Endothelial cell of umbilical vein (primary cell): ENCODE measurements around the gene GBE1. TPM values are rescaled to one million over a fixed set of nuclear protein-coding genes. Genes with fewer than 3 reads are reported as not detected.

Experiments
- BruUV-seq: library from RNA; stranded (reverse); fragments of 400-500 nt; replicated peaks from 2 replicates; lab custom pipeline; 2021; lab: Mats Ljungman, UMichigan
- CTCF ChIA-PET: fragments of 300-600, 350-600 bp; sonication (Branson Sonifier 250); formaldehyde crosslinking; loops from one replicate; lab custom pipeline; 2021; ENCODE audit warnings: antibody characterized with exemption, inconsistent platforms; lab: Charles Lee
- POLR2A ChIA-PET: fragments of 300-600, 350-600 bp; sonication (Branson Sonifier 250); formaldehyde crosslinking; loops from one replicate; lab custom pipeline; 2021; ENCODE audit warnings: antibody characterized with exemption, inconsistent platforms; lab: Charles Lee
- DNase-seq: peaks from one replicate; pipeline ENCODE4 v3.0.0-alpha.2; 2011; ENCODE audit warnings: low read depth, low spot score
- FAIRE-seq: peaks from 2 replicates; lab custom pipeline; 2011; peaks lifted over from hg19 to GRCh38; lab: Jason Lieb, UNC
- H2AFZ ChIP-seq: 2 replicates; pipeline ENCODE4 v1.6.0; 2012; ENCODE audit warnings: low read depth, low read length, control low read depth, inconsistent platforms
- H3K27ac ChIP-seq: 2 replicates; pipeline ENCODE4 v1.5.1; 2011; ENCODE audit warnings: low read depth, mild to moderate bottlenecking, control low read depth, low read length, moderate library complexity; ENCODE audit not compliant: insufficient read depth
- H3K27me3 ChIP-seq, 2 experiments: 2 replicates each; pipeline versions ENCODE4 v1.6.0 to v1.6.1; 2011; ENCODE audit warnings: low read length in 2 of 2, mixed read lengths in 1 of 2; ENCODE audit not compliant: control insufficient read depth in 2 of 2, insufficient read depth in 2 of 2
- H3K36me3 ChIP-seq, 2 experiments: 2 replicates in 1 of 2; 3 replicates in 1 of 2; pipeline ENCODE4 v1.5.1; 2011; ENCODE audit warnings: low read length in 2 of 2, mild to moderate bottlenecking in 1 of 2, moderate library complexity in 1 of 2; ENCODE audit not compliant: control insufficient read depth in 2 of 2, insufficient read depth in 2 of 2; ENCODE audit errors: extremely low read depth in 1 of 2
- H3K4me1 ChIP-seq: 3 replicates; pipeline ENCODE4 v1.5.1; 2011; ENCODE audit warnings: mild to moderate bottlenecking, low read length; ENCODE audit not compliant: control insufficient read depth, insufficient read depth; ENCODE audit errors: extremely low read depth
- H3K4me2 ChIP-seq: 2 replicates; pipeline ENCODE4 v1.6.1; 2011; ENCODE audit warnings: low read length, control low read depth, mixed read lengths; ENCODE audit not compliant: insufficient read depth
- H3K4me3 ChIP-seq, 3 experiments: fragments of 200-600 bp in 1 of 3; sonication (generic), shearing (Covaris generic) in 1 of 3; replicated peaks in 1 of 3; 2 replicates each; pipeline ENCODE4 v1.5.1; 2011 to 2016; ENCODE audit warnings: control low read depth in 3 of 3, low read length in 3 of 3, mild to moderate bottlenecking in 2 of 3, inconsistent platforms in 1 of 3, low read depth in 1 of 3, moderate library complexity in 1 of 3; ENCODE audit not compliant: insufficient read depth in 1 of 3
- H3K79me2 ChIP-seq: 2 replicates; pipeline ENCODE4 v1.6.0; 2012; ENCODE audit warnings: low read length, inconsistent platforms; ENCODE audit not compliant: control insufficient read depth, insufficient read depth
- H3K9ac ChIP-seq: replicated peaks from 2 replicates; pipeline ENCODE3; 2011; ENCODE audit warnings: low read length, control low read depth; ENCODE audit not compliant: insufficient read depth; ENCODE audit errors: extremely low read depth
- H3K9me1 ChIP-seq: replicated peaks from 3 replicates; pipeline ENCODE4 v1.6.0; 2011; ENCODE audit warnings: mild to moderate bottlenecking, low read length; ENCODE audit not compliant: control insufficient read depth, insufficient read depth; ENCODE audit errors: extremely low read depth
- H3K9me3 ChIP-seq: replicated peaks from 2 replicates; pipeline ENCODE4 v1.5.1; 2012; ENCODE audit warnings: low read length, inconsistent platforms; ENCODE audit not compliant: control insufficient read depth, insufficient read depth
- H4K20me1 ChIP-seq: replicated peaks from 2 replicates; pipeline ENCODE3; 2011; ENCODE audit warnings: mild to moderate bottlenecking, low read length; ENCODE audit not compliant: control insufficient read depth, insufficient read depth; ENCODE audit errors: extremely low read depth
- FOS ChIP-seq: IDR thresholded peaks from 2 replicates; pipeline ENCODE4 v1.6.1; 2011; ENCODE audit warnings: mild to moderate bottlenecking, low read length, moderate library complexity, borderline replicate concordance; ENCODE audit not compliant: insufficient read depth
- GATA2 ChIP-seq: IDR thresholded peaks from 2 replicates; pipeline ENCODE4 v1.7.0; 2011; ENCODE audit warnings: low read depth, mild to moderate bottlenecking, moderate library complexity, mixed read lengths, low read length; ENCODE audit not compliant: insufficient read length, insufficient read depth
- JUN ChIP-seq: IDR thresholded peaks from 2 replicates; pipeline ENCODE4 v1.6.1; 2011; ENCODE audit warnings: borderline replicate concordance, low read depth; ENCODE audit not compliant: insufficient read length, insufficient read depth
- MYC ChIP-seq: IDR thresholded peaks from one replicate; pipeline ENCODE4 v1.6.1; 2011; ENCODE audit warnings: mild to moderate bottlenecking, low read depth, low read length
- dilution Hi-C: fragments of 300-500 bp; cut with MboI; formaldehyde crosslinking; loops from one replicate; pipeline ENCODE4 v1.15.0; 2019; ENCODE audit warnings: low sequenced_read_pairs; ENCODE audit not compliant: extremely low pct_ligation_motif_present
- intact Hi-C: fragments of 100-400 bp; cut with micrococcal nuclease; formaldehyde crosslinking; loops from one replicate; pipeline ENCODE4 v1.10.0; 2022
- polyA plus RNA-seq, 4 experiments: library from polyadenylated mRNA; depleted of rRNA in 3 of 4; stranded (reverse) in 3 of 4; unstranded in 1 of 4; fragments of >200 nt; gene quantifications; 2 replicates each; pipeline versions ENCODE4 v1.2.1 to v1.2.3, GENCODE V29; 2011 to 2012; ENCODE audit warnings: missing spikeins in 1 of 4
- total RNA-seq: library from RNA; stranded (reverse); gene quantifications from 2 replicates; pipeline ENCODE4 v1.2.3, GENCODE V29; 2021
- TF ChIP-seq, protein P1 (sequence below), 2 donors: IDR thresholded peaks; 1 replicate in 1 of 2; 2 replicates in 1 of 2; pipeline ENCODE4 v1.5.1; 2011; ENCODE audit warnings: low read length in 2 of 2, mild to moderate bottlenecking in 2 of 2, moderate library complexity in 2 of 2, control low read depth in 1 of 2, inconsistent platforms in 1 of 2, low read depth in 1 of 2; ENCODE audit not compliant: insufficient read depth in 1 of 2; ENCODE audit errors: extremely low read depth in 1 of 2

GBE1 gene
- total and polyA plus RNA-seq, 2 donors (not counting 3 experiments of a cell fraction or from before 2014, with no cell fraction given) = 35.9 to 110 TPM

- no peaks in the 10 kb centered on the region for H3K36me3 ChIP-seq
- no peak overlapping the region for H3K9ac ChIP-seq
- no peaks in the 10 kb centered on the region for H3K27me3 ChIP-seq
- H3K4me1 ChIP-seq = no peaks in the 10 kb centered on the region
- ChIA-PET CTCF (no interaction called here), POLR2A (no interaction called here)
- BruUV-seq = no TSS peak
- no peak for TF ChIP-seq GATA2
- H3K9me3 ChIP-seq = no peaks in the 10 kb centered on the region
- H2AFZ ChIP-seq = no peak overlapping the region
- no peaks in the 10 kb centered on the region for H3K79me2 ChIP-seq
- intact Hi-C loops = no loop called here
- dilution Hi-C loops = no loop called here
- no peaks in the 10 kb centered on the region for H4K20me1 ChIP-seq
- FAIRE-seq = no peak
- no peak overlapping the region for H3K4me2 ChIP-seq
- no peak overlapping the region for H3K27ac ChIP-seq
- H3K9me1 ChIP-seq = no peaks in the 10 kb centered on the region
- no peak overlapping the region for H3K4me3 ChIP-seq
- no peak for DNase-seq
Observed at GRCh38 chr3:81808900-81809299, 47.5 kb upstream of the GBE1 start.

- no peaks in the 10 kb centered on the region for H3K36me3 ChIP-seq
- H3K4me2 ChIP-seq = no peak overlapping the region
- no peak for DNase-seq
- BruUV-seq = no TSS peak
- intact Hi-C loops = loop anchor here (5.0 kb wide), 1 partner anchor 307 kb away; no protein-coding TSS in a partner anchor
- TF ChIP-seq JUN (no peak), FOS (no peak), MYC (no peak)
- TF ChIP-seq, protein P1, sequence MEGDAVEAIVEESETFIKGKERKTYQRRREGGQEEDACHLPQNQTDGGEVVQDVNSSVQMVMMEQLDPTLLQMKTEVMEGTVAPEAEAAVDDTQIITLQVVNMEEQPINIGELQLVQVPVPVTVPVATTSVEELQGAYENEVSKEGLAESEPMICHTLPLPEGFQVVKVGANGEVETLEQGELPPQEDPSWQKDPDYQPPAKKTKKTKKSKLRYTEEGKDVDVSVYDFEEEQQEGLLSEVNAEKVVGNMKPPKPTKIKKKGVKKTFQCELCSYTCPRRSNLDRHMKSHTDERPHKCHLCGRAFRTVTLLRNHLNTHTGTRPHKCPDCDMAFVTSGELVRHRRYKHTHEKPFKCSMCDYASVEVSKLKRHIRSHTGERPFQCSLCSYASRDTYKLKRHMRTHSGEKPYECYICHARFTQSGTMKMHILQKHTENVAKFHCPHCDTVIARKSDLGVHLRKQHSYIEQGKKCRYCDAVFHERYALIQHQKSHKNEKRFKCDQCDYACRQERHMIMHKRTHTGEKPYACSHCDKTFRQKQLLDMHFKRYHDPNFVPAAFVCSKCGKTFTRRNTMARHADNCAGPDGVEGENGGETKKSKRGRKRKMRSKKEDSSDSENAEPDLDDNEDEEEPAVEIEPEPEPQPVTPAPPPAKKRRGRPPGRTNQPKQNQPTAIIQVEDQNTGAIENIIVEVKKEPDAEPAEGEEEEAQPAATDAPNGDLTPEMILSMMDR (IDR thresholded peaks at IDR 0.05; ENCODE audit: extremely low read depth in 1 of 2, insufficient read depth in 1 of 2, low read depth in 1 of 2, low read length in 2 of 2) = no peak
- no peaks in the 10 kb centered on the region for H3K27me3 ChIP-seq
- H3K9ac ChIP-seq = no peak overlapping the region
- H3K9me3 ChIP-seq = no peaks in the 10 kb centered on the region
- FAIRE-seq = no peak
- H4K20me1 ChIP-seq = no peaks in the 10 kb centered on the region
- no peak overlapping the region for H2AFZ ChIP-seq
- no peaks in the 10 kb centered on the region for H3K79me2 ChIP-seq
- POLR2A ChIA-PET = no interaction called here
- H3K4me1 ChIP-seq = no peaks in the 10 kb centered on the region
- no peak overlapping the region for H3K27ac ChIP-seq
- no peaks in the 10 kb centered on the region for H3K9me1 ChIP-seq
- no peak overlapping the region for H3K4me3 ChIP-seq
- CTCF ChIA-PET = no interaction called here
- dilution Hi-C loops = no loop called here
Observed at GRCh38 chr3:81799403-81799802, 38.0 kb upstream of the GBE1 start.
